ENCODE measurements around the gene SETD7.

SETD7 gene

DNA sequence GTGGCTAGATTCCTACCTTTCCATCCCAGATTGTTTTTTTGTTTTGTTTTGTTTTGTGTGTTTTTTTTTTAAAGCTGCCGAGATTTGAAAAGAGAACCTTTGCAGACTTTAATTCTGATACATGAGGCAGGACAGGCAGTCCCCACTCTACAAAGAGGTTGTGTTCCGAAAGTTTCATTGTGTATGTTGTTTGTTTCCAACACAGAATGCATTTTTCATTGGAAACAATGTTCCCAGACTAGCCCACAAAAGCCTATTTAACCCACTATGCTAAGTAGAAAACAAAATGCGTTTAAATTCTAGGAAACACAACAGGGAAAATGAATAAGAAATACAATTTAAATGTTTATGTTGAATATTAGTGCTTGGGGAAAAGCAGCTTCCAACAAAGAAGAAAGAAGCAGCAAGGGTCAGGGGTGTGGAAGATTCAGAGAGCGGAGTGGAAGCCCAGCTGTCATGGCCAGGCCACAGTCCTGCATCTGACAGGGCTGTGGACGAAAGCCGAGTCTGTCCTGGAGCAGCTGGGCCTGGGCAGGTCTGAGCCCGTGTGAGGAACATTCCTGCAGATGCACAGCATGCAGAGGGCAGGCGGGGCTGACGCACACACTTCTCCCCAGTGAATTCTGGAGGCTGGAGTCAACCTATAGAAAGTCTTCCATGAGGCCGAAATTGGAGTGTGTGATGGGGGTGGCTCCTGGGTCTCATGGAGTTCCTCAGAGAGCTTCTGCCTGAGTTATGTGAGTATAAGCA is 12.4 kb upstream of the SETD7 start:
- no peak for DNase-seq

DNA sequence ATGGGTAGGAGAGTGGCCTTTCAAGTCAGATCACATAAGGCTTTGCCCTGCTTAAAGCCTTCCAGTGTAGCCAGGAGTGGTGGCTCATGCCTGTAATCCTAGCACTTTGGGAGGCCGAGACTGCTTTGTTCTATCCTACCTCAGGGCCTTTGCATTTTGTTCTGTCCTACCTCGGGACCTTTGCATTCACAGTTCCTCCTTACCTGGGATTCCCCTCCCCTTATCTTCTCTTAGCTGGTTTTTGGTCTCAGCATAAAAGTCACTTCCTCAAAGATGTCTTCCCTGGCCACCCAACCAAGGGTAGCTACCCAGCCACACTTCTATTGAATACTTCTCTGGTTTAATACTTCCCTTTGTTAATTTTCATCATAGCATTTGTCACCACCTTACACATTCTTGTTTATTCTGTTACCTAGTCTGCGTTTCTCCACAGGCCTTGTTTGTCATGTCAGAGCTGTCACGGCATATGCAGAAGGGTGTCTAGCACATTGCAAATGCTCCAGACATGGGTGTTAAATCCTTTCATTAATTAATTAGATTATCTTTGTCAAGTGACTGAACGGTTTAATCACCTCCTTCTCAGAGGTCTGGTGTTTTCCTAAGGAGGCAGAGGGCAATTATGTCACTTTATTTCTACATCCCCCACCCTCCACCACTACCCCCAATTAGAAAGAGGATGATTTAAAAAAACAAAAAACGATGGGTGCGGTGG is 11.3 kb upstream of the SETD7 start:
- DNase-seq = no peak

DNA sequence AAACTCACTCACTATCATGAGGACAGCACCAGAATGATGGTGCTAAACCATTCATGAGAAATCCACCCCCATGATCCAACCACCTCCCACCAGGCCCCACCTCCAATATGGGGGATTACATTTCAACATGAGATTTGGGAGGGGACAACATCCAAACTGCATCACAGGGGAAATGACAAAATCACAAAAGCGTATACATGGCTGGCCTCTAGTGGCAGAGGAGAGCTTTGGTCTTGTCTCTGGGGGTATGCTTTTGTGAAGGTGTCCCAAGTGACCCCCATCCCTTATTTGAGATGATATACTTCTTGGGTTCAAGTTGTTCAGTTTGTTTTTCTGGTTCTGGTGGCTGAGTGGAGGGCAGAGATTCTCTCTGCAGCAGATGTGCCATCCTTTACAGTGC is 8.5 kb upstream of the SETD7 start:
- DNase-seq = no peak

DNA sequence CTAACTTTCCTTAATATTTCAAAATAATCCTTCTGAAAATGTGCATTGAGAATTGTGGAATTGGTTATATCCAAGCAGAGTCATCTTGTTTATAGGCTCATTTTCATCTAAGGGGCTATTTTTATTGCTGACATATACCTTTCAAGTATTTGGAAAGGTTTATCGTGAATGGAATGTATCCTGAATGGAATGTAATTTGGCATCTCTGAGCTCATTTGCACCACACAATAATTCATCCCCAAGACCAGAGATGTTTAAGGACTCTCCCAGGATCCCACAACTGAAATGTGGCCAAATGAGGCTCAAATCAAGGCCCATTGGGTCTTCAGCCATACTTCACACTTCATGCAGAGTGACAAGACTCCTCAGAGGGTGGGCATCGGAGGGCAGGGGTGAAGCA is 7.5 kb upstream of the SETD7 start:
- no peak for DNase-seq

DNA sequence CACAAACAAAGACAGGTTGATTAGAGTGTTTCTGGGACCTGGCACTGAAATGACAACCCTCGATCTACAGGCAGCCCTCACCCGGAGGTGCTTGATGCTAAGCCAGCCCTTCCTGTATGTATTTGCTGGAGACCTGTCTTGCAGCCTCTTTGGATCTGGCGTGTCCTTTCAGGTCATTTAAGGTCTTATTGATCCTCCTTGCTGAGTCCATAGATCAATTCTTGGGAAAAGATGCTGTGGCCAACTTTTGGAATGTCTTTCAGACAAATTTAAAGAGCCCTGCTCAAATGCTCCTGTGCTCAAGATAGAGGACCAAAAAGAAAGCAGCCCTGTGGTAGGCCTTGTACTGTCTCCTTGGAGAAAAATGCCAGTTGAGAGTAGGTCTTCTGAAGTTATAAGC is 6.8 kb upstream of the SETD7 start:
- DNase-seq = no peak

DNA sequence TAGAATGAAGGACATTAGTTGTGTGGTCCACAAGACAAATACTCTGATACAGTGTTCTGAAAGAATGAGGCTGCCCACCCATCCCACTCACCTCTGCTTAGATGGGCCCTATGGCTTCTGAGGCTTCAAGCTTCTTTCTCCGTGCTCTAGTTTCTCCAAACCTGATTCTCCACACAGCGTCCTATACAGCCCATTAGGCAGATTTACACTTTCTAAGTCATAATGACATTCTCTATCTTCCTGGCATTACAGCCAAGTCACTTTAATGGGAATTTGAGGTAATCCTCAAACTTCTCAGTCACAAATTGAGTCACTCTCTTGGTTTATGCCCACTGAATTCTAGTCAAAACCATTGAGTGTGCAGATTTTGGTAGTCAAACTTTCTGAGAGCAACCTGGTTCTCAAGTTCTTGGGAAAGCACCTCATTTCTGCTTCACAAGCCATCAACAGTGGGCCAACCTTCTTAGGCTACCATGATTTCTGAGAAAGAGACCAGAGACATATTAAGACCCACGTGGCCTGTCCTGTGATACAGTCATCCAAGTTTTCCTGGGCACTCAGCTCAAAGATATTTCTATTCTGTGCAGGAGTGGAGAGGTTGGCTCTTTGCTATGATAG is 6.2 kb upstream of the SETD7 start:
- no peak for DNase-seq

DNA sequence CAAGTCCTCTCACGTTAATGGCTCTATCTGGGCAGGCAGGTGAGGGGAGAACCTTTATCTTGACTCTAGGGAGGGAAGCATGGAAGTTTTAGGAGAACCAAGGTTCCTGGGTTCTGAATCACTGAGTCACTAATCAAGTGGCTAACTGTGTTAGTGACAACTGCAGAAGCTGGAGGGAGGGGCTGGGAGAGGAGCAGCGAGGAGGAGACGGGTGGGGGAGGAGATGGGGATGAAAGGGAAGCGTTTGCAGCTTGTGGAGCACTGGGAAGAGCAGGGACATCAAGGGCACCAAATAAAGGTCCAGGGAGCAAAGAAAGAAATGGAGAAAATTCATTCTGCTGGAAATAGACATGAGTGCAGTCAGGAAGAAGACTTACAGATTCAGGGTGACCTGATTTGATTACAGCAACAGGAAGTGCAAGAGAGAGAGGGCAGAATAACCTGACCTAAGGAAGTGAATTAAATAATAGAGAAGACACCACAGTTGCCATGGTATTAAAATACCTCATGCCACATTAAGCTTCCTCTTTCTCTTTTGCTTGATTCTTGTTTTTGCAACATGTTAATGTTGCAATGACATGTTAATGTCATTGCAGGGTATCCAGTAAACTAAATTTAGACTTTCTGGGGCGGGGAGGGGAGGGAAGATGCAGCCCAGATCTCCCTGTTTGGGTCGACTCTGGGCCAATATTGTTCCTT is 4.5 kb upstream of the SETD7 start:
- peak; percentile 62 for DNase-seq

DNA sequence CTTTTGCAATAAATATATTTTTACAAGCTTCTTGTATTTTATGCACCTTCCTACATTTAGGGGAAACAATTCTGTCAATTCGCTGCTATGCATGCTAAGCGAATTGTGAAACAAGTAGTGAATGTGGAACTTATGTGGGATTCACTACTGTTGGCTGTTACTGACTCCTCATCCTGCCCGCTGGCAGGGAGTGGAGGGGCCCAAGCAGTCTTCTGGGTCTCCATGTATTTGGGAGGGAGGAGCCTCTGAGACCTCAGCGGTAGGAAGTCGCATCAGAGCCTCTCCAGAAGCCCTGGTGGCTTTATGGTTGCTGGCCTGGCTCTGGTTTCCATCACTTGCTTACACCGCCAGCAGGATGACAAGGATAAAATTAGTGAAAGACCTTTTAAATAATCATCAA is 3.7 kb upstream of the SETD7 start:
- no peak for DNase-seq

DNA sequence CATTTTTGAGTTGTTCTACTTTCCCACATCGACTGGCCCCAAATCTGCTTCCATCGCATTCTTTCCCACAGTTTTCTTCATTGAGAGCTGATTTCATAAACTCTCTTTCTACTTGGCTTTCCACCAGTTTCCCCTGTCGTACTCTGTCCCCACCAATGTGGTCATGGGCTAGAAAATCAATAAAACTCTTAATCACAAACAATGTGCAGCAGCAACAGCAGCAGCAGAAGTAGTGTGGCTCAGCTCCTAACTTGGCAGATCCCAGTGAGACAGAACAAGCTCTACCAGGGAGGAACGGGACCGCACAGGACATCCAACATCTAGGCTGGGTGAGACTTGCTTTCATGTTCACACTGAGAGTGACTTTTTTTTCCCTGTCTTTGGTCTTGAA is 3.1 kb upstream of the SETD7 start:
- DNase-seq = no peak

DNA sequence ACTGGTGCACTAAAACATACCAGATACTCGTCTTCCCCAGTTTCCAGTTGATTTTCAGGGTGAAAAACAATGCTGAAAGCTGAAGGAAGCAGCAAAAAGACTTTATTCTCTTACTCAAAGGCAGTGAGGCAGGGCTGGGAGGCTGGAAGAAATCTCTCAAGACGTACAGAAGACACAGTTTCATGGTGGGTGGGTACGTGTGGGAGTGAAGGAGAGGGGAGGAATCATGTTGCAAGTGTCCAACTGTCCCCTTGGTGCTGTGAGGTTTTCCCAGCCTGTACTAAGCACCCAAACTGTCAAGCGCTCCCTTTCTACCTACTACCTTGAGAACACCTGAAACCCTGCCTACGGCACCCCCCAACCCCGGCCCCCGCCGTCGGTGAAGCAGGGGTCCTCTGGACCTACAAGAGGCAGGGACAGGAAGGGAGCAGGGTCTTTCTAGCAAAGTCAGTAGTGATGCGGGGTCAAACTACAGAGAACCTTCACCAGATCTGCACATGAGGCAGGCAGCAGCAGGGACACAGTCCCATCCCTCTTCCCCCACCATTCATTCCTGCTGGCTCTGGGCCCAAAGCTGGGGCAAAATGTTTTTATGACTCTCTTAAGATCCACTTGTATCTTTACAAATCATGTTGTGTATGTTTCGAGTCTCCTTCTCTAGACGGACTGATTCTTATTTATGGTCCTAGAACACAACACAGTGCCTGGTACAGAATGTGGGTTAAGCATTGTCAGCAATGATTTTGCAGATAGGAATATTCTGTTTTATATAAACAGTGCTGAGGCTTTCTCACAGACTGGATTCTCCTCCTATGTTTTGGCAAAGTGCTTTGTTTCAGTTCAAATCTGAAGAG is 2.4 kb upstream of the SETD7 start:
- no peak for DNase-seq

DNA sequence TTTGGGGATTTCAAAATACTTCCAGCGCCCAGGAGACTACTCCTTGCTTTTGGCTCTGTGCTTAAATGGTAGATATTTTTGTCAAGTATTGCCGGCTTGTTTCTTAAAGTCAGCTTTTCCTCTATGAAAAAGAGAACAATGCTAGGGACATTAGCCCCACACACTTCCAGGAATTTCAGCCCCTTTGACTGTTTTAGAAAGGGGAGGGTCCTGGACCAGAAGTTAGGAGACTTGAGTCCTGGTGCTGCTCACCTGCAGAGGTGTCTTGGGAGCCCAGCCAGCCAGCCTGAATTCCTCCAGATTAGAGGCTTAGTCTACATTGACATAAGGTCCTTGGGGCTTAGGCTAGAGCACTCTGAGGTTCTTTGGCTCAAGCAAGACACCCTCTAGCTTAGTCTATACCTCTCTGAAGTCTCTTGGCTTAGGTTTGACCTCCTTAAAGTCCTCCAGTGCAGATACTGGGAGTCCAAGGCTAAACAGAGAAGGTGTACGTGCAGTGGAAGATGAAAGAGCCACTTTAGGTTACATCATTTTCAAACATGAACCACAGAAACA is 1.6 kb upstream of the SETD7 start:
- no peak for DNase-seq

DNA sequence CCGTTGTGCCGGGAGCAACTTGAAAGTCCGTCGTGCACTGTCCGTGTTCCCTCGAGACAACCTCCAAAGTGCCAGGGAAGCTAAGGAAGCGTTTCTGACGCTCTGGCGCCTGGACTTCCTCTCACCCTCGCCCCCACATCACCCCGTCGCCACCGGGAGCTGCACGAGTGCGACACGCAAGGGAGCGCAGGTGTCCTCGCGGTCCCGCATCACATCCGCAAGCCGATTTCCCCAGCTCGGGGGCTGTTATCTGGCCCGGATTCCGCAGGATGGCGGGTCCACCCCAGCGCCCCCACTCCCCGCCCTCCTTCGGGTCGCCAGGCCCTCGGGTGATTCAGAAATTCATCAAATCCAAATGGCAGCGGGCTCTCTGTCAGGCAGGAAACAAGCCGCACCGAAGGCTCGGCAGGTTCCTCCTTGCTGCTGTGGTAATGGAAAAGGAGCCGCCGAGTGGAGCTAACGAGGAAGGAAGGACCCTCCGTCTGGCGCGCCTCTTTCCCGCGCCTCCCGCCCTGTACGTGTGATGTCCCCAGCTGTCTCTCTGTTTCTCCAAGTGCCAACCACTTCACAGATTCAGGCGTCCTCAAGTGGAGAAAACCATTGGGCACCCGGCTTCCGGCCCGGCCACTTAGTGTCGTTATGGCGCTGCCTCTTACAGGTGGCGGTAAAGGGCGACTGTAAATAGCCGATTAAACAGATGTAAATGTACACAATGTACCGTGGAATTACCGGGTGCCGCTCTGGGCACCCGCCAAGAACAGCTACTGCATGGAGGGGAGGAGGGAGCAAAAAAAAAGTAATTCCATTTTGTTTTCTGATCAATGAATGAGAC is 921 bp upstream of the SETD7 start:
- peak; percentile 89 for DNase-seq

DNA sequence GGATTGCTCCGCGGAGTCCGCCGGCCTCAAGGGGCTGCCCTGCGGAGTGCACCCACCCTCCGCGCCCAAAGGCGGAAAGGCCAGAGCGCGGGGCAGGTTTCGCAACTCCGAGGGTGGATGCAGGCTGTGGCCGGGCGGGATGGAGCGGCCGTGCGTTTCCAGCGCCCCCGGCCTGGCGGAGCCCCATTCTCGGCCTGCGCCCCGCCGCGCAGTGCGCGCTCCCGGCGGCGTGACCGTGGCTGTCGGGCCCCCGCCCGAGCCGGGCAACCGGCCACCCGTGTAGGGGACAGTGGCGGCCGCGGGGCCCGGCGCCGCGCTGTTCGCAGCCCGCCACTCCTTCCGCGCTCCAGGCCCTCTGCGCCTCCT is 331 bp downstream of the SETD7 start:
- DNase-seq = no peak

DNA sequence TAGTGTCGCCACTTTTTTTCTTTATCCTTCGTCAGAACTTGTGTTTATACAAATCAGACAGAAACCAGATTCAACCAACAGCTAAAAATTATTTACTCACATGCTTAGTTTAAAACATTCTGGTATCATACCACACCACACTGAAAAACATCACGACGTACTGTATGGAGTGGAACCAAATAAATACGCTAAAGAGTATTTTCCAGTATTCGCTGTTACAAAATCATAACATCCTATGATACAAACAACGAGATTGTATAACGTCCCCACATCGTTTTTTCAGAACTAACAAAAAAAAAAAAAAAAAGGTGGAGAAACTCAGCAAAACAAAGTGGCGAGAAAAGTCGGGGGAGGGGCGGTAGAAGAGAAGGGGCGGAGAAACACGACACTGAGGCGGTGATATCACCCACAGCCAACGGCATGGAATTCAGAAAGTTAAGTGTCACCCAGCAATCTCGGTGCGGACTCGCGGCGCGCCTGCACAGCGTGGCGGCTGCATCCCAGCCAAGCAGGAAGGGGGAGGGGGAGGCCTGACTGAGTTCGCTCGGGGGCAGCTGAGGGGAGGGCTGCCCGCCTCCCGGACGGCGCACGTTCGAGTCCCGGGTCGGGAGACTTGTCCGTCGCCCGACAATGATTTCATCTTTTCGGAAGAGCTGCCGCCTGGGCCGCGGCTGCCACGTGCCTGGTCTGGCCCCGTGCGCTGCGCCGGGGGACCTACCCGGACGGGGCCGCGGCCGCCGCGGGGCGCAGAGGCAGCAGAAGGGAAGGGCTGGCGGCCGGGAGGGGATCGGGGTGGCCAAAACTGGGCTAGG is 920 bp downstream of the SETD7 start:
- peak; percentile 95 for DNase-seq

DNA sequence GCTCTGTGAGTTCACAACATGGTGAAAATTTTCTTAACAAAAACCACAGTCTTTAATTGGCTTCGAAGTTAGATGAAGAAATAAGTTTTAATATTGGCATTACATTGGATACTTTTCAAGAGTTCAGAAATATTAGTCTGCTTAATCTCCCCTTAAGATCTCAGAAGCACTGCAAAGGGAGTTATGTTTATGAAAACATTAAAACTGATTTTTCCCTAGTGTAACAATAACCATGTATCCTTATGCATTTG is 1.5 kb downstream of the SETD7 start:
- no peak for DNase-seq

DNA sequence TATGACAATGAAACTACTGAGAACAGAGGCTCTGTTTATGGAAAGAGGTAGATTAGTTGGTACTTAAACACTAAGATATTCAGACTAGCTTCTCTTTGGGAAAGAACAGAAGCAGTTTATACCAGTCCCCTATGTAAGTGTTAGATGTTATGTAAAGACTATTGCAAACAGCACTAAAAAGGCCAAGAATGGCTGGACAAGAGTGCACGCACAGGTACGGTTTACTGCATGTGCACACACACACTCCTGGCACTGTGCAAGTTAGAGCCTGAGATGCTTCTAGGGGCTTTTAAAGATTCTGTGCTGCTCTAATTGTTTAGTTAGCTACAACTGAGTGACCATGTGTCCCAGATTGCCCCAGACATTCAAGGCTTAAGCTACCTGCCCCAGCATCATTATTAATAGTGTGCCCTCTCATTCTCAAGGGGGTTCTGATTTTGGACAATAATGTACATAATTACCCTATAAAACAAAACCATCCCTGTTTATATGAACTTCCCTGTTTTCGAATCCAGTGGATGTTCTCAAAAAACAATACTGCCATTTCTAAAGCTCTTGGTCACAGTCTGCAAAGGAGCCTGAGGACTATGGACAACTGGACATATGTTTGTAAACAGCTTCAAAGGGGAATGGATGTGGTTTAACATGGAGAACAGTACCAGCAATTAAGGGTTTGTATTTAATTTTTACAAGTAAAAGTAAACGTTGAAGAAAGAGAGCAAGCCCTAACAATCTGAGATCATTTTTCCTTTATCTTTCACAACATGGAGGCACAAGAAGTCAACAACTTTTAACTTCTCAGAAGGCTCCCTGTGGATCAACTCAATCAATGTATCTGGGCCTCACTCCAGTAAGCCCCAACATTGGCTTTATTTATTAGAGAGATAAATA is 2.0 kb downstream of the SETD7 start:
- DNase-seq = peak; percentile 51

DNA sequence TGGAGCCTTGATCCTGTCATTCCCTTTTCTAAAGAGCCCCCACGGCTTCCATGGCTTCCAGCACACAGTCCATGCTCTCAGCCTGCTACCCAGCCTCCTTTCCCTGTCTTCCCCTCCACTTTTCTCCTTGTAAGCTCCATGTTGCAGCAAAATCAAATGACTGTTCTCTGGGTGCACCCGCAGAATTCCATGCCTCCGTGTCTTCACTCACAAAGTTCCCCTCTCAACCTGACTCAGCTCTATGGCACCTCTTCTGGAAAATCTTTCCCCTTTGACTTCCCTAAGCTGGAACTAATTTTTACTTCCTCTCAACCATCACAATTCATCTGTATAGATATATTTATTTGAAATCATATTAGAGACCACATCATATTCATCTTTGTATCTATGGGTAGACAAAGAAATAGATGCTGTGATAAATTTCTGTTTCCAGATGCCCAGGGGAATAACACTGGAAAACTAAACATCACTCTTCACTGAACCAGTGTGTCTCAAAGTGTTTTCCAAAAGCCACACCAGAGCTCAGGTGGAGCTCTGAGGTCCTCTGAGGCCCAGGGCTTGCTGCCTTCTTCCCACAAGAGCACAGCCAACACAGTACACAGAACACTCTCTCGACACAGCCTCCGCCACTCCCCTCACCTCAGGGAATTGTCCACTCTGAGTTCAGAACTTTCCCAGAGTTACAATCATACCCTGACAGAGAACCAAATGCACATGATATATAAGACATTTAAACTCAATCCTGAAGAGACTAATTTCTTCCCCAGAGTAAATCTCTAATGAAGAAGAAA is 3.3 kb downstream of the SETD7 start:
- DNase-seq = no peak

DNA sequence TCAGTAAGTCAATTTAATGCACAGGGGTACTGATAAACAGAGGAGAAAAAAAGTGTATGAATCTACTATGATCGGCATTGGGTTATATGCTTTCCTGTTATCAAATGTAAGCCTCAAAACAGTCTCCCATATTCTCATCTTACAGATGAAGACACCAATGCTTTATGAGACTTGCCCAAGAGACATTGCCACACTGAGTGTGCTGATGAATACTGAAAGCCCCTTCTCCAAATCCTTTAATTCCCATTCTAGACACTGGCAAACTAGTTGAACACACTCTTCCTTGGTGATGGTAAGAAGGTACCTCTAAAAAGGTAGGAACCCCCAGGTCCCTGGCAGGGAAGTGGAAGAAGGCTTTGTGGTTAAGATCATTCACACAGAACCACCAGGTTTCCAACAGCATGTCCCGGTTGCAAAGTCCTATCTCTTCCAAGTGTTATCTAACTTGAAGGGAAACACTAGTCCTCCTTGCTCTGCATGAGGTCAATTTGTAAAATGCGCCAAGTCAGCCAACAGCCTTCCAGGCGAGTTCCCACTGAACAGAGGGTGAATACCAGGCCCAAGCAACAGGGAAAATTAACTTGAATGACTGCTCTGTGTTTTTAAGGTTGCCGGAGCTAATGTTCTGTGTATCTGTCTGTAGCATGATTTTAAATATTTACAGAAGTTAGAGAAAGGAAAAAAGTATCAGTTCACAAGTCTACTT is 5.1 kb downstream of the SETD7 start:
- peak; percentile 44 for DNase-seq
